Endothelial cell (in vitro differentiated cells): ENCODE measurements around the gene WASHC4. TPM values are rescaled to one million over a fixed set of nuclear protein-coding genes. Genes with fewer than 3 reads are reported as not detected.

Experiments
- DNase-seq: peaks from one replicate; pipeline ENCODE4 v3.0.0; 2021; ENCODE audit warnings: low spot score
- H3K27ac Mint-ChIP-seq: one replicate; pipeline ENCODE4 v1.8.0; 2021; ENCODE audit warnings: mixed read lengths, inconsistent platforms; ENCODE audit not compliant: unreplicated experiment
- H3K27me3 Mint-ChIP-seq: one replicate; pipeline ENCODE4 v1.8.0; 2021; ENCODE audit warnings: mild to moderate bottlenecking, moderate library complexity, mixed read lengths, inconsistent platforms; ENCODE audit not compliant: unreplicated experiment
- H3K36me3 Mint-ChIP-seq: one replicate; pipeline ENCODE4 v1.8.0; 2021; ENCODE audit warnings: mild to moderate bottlenecking, low read depth, mixed read lengths, inconsistent platforms; ENCODE audit not compliant: unreplicated experiment
- H3K4me1 Mint-ChIP-seq: one replicate; pipeline ENCODE4 v1.8.0; 2021; ENCODE audit warnings: mild to moderate bottlenecking, mixed read lengths, inconsistent platforms; ENCODE audit not compliant: unreplicated experiment
- H3K4me3 Mint-ChIP-seq: one replicate; pipeline ENCODE4 v1.8.0; 2021; ENCODE audit warnings: mild to moderate bottlenecking, mixed read lengths, inconsistent platforms; ENCODE audit not compliant: unreplicated experiment
- H3K9me3 Mint-ChIP-seq: one replicate; pipeline ENCODE4 v1.8.0; 2021; ENCODE audit warnings: mixed read lengths, inconsistent platforms; ENCODE audit not compliant: unreplicated experiment
- CTCF ChIP-seq: fragments of 200-600 bp; sonication (generic); IDR thresholded peaks from one replicate; pipeline ENCODE4 v1.5.0; 2021; ENCODE audit warnings: antibody characterized with exemption; ENCODE audit not compliant: unreplicated experiment
- total RNA-seq: library from RNA; stranded (reverse); fragmentation: NEBNext Ultra II Directional; extraction: Animal tissue kit (Norgen Biotek cat#: 25700); gene quantifications from one replicate; pipeline ENCODE4 v1.2.1, GENCODE V29; 2021; ENCODE audit not compliant: unreplicated experiment

The WASHC4 gene
- total RNA-seq, 1 donor from 2014 or later: 90.8 TPM

GRCh38 chr12:105084251-105085250, 23.0 kb upstream of the WASHC4 start, which contains the start of gene ALDH1L2:
ALDH1L2 (minus strand) TSS chr12:105084458; CDS start chr12:105084436, 22 bp downstream.
- Mint-ChIP-seq H3K4me3 (peak within 1 kb of the TSS; percentile 87), H3K27me3 (peaks cover 5% of the 10 kb centered on the region), H3K27ac (no peak within 1 kb of the TSS), H3K9me3 (no peaks in the 10 kb centered on the region), H3K36me3 (no peaks in the 10 kb centered on the region), H3K4me1 (peaks cover 6% of the 10 kb centered on the region)
- DNase-seq: peak; percentile 72
- TF ChIP-seq CTCF: no peak

- Mint-ChIP-seq H3K27ac (no peak overlapping the region), H3K4me1 (peaks cover 6% of the 10 kb centered on the region), H3K27me3 (peaks cover 5% of the 10 kb centered on the region), H3K36me3 (no peaks in the 10 kb centered on the region), H3K4me3 (peak overlapping the region; percentile 58), H3K9me3 (no peaks in the 10 kb centered on the region)
- DNase-seq: no peak
- no peak for TF ChIP-seq CTCF
Observed at GRCh38 chr12:105085501-105085900, 22.0 kb upstream of the WASHC4 start.

- no peak for DNase-seq
- Mint-ChIP-seq H3K27ac (no peak overlapping the region), H3K9me3 (no peaks in the 10 kb centered on the region), H3K27me3 (peaks cover 3% of the 10 kb centered on the region), H3K4me3 (no peak overlapping the region), H3K4me1 (peaks cover 4% of the 10 kb centered on the region), H3K36me3 (no peaks in the 10 kb centered on the region)
- TF ChIP-seq CTCF: no peak
Observed at GRCh38 chr12:105089817-105090216, 17.7 kb upstream of the WASHC4 start.

- no peak for DNase-seq
- Mint-ChIP-seq H3K36me3 (no peaks in the 10 kb centered on the region), H3K27me3 (peaks cover 3% of the 10 kb centered on the region), H3K4me1 (peaks cover 4% of the 10 kb centered on the region), H3K4me3 (no peak overlapping the region), H3K27ac (no peak overlapping the region), H3K9me3 (peaks cover 4% of the 10 kb centered on the region)
- no peak for TF ChIP-seq CTCF
Observed at GRCh38 chr12:105090361-105090760, 17.2 kb upstream of the WASHC4 start.
